GM12878 (cell line): ENCODE results near the gene NSD2.

Source experiments
- CHD1 ChIP-seq: IDR thresholded peaks from 2 replicates; pipeline ENCODE4 v1.6.1; 2012; ENCODE audit warnings: low read depth, low read length, improper control_type of control experiment
- EP300 ChIP-seq, 2 experiments: fragments of 150-350 bp in 1 of 2; IDR thresholded peaks; 2 replicates each; pipeline ENCODE4 v1.6.1; 2011 to 2012; ENCODE audit warnings: low read depth in 2 of 2, low read length in 2 of 2, borderline replicate concordance in 1 of 2, improper control_type of control experiment in 1 of 2, inconsistent platforms in 1 of 2; ENCODE audit not compliant: control insufficient read depth in 1 of 2
- ETV6 ChIP-seq, 2 experiments: fragments of 450-650 bp in 1 of 2; IDR thresholded peaks in 1 of 2; conservative IDR thresholded peaks in 1 of 2; 2 replicates each; pipeline ENCODE4 v1.6.1; 2014; ENCODE audit warnings: antibody characterized with exemption in 1 of 2, borderline replicate concordance in 1 of 2, low read depth in 1 of 2, mild to moderate bottlenecking in 1 of 2, moderate library complexity in 1 of 2
- HDGF ChIP-seq: fragments of 450-650 bp; IDR thresholded peaks from 2 replicates; pipeline ENCODE4 v1.6.1; 2016; ENCODE audit warnings: antibody characterized with exemption
- JUNB ChIP-seq: IDR thresholded peaks from 2 replicates; pipeline ENCODE4 v1.6.1; 2016; ENCODE audit warnings: antibody characterized with exemption, mild to moderate bottlenecking
- LARP7 ChIP-seq: fragments of 450-650 bp; IDR thresholded peaks from 2 replicates; pipeline ENCODE4 v1.6.1; 2017; ENCODE audit warnings: mild to moderate bottlenecking
- MTA2 ChIP-seq: fragments of 450-650 bp; IDR thresholded peaks from 2 replicates; pipeline ENCODE4 v1.6.1; 2016; ENCODE audit warnings: low read depth, mild to moderate bottlenecking, moderate library complexity
- POLR2A ChIP-seq: IDR thresholded peaks from 2 replicates; pipeline ENCODE4 v1.6.1; 2011; ENCODE audit warnings: low read depth, mild to moderate bottlenecking, low read length
- TF ChIP-seq, protein P1 (sequence below): IDR thresholded peaks from 2 replicates; pipeline ENCODE4 v1.6.1; 2011; ENCODE audit warnings: borderline replicate concordance, low read depth, mild to moderate bottlenecking, moderate library complexity, mixed read lengths, low read length; ENCODE audit not compliant: insufficient read depth; ENCODE audit errors: extremely low read length

DNA sequence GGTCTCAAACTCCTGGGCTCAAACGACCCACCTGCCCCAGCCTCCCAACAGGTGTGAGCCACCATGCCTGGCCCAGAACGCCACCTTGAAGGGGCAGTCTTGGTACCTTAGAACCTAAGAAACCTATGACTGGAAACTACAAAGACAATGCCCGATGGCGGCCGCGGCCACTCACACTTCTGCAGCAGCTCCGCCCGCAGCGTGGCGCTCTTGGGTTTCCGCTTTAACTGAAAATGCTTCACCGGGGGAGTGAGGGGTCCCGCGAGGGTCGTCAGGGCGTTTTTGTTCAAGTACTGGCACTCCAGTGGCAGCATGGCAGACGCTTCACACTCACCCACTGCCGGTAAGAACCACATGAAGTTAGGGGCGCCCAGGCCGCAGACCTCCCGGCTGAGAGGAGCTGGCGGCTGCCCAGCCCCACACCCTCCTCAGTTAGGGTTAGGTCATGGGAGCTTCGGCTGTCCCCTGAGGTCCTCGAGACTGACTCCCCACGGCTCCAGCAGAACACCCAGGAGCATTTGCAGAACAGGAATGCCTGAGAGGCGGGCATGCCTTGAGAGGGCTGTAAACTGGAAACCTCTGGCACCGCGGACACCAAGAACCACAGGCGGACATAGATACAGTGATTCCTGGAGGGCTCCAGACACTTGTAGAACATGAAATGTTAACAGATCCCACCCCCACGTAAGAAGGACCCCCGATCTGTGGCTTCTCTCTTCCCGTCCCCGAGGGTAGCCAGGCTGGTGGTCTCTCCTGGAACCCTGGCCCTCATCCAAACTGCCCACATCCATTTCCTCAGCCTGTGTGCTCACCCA is 118.5 kb downstream of the NSD2 start:
- no peak for TF ChIP-seq POLR2A
- TF ChIP-seq, protein P1, sequence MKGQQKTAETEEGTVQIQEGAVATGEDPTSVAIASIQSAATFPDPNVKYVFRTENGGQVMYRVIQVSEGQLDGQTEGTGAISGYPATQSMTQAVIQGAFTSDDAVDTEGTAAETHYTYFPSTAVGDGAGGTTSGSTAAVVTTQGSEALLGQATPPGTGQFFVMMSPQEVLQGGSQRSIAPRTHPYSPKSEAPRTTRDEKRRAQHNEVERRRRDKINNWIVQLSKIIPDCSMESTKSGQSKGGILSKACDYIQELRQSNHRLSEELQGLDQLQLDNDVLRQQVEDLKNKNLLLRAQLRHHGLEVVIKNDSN, result no peak
- TF ChIP-seq HDGF, result no peak
- no peak for TF ChIP-seq JUNB
- no peak for TF ChIP-seq ETV6 (conservative IDR thresholded peaks at IDR 0.05 in 1 of 2, IDR thresholded peaks at IDR 0.05 in 1 of 2; ENCODE audit: borderline replicate concordance in 1 of 2, low read depth in 1 of 2)
- no peak for TF ChIP-seq CHD1
- no peak for TF ChIP-seq LARP7
- TF ChIP-seq EP300 (IDR thresholded peaks at IDR 0.05; ENCODE audit: borderline replicate concordance in 1 of 2, control insufficient read depth in 1 of 2, low read depth in 2 of 2, low read length in 2 of 2), result no peak
- TF ChIP-seq MTA2, result no peak
